Fibroblast of peridontal ligament (primary cell): ENCODE results near the gene ATP1B1.
A peak's percentile ranks its signal among the peaks of the same experiment; 100 is the strongest.
"Not testable (repeated sequence)": the region's sequence is repeated elsewhere in the genome, so short reads cannot be mapped to it uniquely, and the experiment has no call there.

Experiments
- DNase-seq: peaks from one replicate; pipeline ENCODE4 v3.0.0-alpha.2; 2010; ENCODE audit errors: extremely low read depth

Gene ATP1B1

DNA sequence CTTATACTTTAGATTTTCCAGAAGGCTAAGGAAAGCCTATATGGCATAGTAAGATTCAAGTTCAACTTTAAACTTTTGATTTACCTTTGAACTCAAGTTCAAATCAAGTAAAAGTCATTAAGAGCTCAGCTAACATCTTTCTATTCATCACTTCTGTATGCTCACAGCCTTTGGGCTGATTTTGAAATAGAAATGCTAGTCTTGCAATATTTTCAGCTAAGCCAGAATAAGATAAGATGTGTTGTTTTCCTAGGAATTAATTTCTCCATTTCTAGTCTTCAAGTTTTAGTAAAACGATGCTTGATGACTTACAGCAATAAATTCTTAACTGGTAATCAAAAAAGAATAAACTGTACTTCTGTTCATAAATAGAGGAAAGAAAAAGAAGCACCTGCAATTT, 35.6 kb downstream of the ATP1B1 start:
- DNase-seq = no peak

DNA sequence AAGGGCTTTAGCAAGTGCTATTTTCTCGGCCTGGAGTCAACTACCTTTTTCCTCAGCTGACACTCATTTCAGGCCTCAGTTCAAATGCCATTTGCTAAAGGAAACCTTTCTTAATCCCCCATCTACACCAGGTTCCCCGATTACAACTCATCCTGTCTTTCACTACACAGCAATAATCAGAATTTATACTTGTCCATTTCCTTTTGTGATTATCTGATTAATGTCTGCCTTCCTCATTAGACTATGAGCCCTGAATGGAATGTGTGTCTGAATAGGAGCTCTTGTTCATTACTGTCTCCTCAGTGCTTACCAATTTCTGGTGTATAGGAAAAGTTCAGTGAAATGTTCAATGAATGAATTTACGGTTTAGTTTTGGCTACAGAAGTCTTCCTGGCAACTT, 36.9 kb downstream of the ATP1B1 start:
- no peak for DNase-seq

DNA sequence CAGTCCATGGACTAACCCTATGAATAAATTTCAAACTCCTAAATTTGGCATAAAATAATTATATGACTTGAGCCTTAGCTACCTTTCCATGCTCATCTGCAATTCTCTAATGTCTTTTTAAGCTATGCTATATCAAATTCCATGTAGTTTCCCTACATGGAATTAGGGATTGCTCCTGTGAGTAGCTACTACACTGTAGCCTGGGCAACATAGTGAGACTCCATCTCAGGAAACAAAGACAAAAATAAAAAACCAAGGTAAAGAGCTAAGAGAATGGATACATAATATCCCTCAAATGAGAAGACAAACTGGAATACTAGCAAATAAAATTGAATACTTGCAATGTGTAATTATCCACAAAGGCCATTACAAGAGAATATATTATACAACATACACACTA, 37.5 kb downstream of the ATP1B1 start:
- DNase-seq = no peak

DNA sequence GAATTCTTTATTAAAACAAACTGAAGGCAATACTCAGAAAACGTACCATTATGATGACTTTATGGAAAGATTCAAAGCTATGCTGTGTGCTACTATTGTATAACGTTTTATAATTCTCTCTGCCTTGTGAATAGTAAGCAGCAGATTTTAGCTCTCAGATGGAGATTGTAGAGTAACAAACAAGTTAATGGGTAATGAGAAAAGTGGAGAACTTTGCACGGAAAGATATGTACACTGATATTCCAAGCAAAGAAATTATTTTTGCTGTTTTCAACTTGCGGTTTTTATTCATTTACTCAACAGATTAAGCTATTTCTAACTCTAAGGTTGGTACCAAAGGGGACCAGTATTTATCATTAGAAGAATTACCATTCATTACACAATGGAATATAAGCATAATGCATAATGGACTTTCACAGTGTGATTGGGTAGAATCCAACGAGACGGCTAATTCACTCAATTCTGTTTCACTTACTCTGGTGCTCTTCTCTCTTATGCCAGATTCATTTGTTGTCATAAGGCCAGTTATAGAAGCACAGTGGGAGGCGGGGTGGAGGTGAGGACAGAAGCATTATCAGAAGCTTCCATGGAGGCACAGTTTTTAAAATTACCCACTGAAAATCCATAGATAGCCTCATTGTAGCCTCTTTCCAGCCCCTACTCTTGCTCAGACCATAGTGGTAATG, 38.6 kb downstream of the ATP1B1 start:
- no peak for DNase-seq

DNA sequence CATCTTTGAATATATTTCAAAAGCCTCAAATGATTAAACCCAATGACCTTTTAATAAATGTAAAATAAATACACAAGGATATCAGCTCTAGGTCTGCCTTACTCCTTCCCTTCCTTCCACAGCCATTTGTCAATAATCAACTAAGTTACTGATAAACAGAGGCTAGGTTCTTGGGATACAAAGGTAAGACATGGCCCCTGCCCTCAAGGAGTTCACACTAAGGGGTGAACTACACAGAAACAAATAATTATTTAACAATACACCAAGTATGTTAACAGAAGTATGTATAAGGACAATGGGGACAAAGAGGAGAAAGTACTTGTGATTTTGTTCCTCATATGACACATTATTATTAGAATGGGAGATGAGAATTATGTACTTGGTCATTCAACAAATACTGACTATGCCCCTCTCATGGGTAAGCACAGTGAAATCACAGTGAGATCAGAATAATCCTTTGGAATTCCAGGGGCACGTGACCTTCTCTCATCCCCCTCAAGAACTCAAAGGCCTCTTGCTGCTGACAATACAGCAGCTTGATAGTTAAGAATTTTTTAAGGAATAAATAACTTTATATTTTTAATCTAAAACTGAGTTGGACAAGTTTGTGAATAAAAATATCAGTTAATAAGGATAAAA, 40.2 kb downstream of the ATP1B1 start:
- DNase-seq = no peak

DNA sequence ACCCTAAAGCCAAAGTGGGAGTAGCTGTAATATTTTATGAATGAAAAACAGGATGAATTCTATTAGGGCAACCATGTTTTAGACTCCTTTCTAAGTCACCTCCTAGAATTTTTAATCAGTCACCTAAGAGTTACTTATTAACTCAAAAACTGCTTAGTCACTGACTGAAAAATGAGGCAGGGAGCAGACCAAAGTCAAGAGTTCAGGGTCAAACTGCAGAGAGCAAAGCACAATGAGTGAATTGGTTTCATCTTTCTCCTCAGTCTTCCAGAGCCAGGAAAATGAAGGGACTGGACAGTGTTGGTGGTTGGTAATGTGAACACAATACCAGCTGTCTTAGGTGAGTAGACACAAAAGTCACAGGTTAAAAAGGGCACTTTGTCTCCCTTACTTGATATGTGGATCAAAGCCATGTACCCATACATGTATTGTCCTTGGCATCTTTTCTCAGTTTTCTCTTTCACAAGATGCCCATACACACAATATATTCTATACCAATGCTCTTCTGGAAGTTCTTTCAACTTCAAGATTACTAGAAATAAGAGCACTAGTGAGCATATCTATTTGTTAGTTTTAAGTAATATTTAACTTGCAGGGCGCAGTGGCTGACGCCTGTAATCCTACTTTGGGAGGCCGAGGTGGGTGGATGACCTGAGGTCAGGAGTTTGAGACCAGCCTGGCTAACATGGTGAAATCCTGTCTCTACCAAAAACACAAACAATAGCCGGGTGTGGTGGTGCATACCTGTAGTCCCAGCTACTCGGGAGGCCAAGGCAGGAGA, 42.2 kb downstream of the ATP1B1 start:
- DNase-seq = no peak

DNA sequence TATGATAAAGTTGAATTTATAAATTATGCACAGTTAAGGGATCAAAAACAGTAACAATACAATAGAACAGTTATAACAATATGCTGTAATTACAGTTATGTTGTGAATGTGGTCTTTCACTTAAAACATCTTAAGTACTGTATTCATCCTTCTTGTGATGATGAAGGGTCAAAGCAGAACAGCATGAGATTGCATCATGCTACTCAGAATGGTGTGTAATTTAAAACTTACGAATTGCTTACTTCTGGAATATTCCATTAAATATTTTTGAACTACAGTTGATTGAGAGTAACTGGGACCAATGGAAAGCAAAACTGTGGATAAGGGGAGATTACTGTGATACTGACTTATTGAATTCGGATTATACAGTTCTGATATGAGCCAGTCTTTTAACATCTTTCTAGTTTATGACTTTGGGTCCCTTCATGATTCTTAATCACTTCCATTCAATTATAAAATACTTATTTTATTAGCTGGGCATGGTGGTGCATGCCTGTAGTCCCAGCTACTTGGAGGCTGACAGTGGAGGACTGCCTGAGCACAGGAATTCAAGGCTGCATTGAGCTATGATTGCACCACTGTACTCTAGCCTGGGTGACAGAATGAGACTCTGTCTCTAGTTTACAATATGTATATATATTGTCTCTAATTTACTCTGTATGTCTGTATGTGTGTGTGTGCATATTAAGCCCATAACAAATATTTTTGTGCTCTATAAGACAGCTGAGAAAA, 43.2 kb downstream of the ATP1B1 start:
- peak; percentile 56 for DNase-seq

DNA sequence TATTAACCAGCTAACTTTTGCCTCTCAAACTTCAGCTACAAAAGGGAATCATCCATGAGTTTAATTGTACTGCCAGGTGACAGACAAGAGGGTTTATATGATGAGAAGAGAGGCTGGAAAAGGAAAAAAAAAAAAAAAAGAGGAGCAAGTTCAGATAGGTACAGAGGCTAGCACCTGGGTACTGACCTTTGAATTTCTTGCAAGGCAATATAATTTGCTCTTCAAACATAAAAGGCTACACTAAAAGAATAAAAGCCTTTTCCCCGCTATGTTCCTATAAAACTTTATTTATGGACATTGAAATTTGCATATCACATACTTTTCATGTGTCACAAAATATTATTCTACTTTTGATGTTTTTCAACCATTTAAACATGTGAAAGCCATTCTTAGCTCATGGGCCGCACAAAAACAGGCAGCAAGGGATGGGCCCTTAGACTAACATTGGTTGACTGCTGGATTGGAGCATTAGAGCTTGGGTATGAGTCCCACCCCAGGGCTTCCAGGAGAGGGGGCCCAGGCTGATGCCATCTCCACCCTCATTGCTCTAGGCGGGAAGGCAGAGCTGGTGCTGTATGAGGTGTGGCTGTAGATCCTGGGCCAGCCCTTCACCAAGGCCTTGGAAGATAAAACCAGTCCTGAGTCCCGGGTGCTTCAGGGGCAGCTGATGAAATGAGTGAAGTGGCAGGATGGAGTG, 44.3 kb downstream of the ATP1B1 start:
- no peak for DNase-seq

DNA sequence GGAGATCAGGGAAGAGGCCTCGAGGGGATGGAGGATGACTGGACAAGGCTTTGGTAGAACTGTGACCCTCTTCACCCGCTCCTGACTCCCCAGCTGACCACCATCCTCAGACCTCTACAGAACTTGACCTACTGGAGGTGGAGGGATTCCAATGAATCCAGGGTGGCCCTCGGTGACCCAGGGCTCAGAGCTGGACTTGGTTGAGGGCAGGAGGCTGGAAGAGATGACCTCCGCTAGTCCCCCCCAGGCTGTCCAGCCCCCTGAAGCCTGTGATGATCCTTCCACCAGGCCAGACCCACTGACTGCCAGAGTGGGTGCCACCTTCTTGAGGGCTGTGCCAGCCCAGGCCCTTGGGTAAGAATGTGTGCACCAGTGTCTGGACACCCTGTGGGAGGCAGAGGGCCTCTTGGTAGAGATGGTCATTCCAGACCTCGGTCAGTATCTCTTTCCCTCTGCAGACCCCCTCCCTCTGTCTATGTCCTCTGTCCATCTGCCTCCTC, 44.9 kb downstream of the ATP1B1 start:
- DNase-seq = no peak

DNA sequence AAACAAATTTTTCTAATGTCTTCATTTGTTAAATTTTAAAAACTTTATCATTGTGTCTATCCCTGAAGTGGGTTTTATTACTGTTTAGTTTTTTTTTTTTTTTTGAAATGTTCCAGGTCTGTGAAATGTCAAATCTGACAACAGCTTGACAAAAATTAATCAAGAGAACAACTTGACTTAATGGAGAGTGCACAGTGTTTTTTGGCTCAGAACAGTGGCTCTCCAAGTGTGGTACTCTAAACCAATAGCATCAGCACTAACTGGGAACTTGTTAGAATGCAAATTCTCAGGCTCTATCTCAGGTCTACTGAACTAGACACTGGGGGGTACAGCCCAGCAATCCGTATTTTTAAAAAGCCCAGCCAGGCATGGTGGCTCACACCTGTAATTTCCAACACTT, 49.2 kb downstream of the ATP1B1 start:
- DNase-seq = no peak

DNA sequence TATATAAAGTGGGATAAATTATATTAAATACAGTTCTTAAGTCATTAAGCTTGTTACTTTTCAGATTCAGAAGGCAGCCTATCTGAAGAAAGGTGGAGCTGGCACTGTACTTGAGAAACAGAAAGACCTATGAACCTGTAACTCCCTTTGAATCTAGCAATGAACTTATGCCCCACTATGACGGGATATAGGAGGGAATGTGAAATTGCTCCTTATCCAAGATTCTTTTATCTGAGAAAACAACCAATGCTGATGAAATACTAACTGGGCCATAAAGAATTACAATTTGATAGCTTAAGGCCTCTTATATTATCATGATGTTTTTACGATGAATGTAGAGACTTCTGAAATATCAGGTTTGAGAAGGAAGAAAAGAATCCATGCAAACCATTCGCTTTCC, 50.1 kb downstream of the ATP1B1 start:
- no peak for DNase-seq

DNA sequence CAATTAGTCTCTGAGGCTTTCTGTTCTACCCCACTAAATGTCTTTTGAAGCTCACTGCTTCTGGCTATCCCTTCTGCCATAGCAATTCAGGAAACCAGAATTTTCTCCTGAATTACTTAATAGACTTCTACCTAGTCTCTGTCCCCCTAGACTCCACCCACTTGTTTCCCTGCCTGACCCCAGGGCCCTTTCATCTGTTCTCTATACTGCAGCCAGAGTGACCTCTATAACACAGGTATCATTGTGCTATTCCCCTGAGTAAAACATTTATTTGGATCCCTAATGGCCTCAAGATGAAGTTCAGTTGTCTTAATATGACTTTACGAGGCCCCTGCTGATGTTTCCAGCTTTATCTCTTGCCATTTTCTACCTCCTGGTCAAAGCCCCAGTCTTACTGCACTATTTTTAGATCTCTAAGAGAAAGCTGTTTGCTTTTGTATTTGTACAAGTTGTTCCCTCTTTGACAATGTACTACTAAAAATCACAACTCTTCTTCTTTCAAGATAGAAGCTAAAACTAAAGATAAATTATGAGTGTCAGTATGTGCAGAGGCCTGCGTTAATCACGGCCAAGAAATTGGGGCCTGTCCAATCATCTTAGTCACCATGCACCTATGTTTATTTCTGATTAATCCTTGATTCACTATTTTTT, 54.5 kb downstream of the ATP1B1 start:
- DNase-seq = no peak

DNA sequence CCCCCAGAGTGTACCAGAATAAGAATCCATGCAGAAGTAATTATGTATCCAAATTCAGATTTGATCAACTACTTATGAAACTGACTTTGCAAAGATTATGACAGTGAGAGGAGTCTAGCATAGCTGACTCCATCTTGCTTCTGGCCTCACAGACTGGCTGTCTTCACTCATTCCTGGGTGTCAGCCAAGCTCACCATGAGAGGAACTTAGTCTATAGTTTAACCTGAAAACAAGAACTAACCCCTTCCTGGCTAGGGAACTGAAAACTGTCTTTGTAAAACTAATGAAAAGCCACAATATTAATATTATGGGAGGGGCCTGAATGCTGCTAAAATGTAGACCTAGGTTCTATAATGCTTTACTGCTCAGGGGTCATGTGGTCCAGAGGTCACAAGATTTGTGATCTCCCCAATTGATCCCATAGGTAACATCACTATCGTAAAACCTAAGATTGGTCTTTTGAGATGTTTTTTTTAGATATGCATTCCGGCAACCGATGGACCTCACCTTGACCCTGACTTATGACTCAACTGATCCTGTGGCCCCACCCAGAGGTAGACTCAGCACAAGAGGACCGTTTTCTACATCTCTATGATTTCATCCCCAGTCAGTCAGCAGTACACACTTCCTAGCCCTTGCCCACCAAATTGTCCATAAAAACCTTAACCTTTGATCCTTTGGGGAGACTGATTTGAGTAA, 55.2 kb downstream of the ATP1B1 start:
- DNase-seq = no peak

DNA sequence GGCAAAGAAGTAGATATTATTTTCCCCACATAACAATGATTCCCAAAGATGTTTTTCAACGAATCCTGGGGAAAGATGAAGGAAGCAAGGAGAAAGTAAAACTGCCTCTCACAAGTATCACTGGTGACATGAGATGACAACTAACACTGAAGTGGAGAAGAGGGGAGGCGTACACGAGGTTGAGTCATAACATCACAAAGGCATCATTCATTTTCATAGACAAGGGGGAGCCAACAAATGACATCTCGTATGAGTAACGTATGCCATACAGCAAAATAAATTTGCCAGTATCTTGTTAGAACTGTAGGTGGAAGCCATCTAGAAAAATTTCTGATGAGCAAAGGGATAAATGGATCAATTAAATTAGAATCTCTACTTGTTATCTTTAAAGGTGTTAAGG, 56.6 kb downstream of the ATP1B1 start:
- peak; percentile 10 for DNase-seq

DNA sequence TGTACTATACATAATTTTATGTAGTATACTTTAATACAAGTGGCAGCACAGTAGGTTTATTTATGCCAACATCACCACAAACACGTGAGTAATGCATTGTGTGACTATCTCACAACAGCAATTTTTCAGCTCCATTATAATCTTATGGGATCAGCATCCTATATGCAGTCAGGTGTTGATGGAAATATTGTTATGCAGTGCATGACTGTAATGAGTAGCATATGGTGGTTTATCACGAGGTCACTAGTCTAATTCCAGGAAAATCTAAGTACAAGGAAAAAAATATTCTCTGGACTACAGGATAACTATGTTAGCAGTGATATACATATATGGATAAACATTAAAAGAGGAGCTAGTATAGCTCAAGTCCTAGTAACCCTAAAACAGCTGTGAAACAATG, 69.0 kb downstream of the ATP1B1 start:
- no peak for DNase-seq

DNA sequence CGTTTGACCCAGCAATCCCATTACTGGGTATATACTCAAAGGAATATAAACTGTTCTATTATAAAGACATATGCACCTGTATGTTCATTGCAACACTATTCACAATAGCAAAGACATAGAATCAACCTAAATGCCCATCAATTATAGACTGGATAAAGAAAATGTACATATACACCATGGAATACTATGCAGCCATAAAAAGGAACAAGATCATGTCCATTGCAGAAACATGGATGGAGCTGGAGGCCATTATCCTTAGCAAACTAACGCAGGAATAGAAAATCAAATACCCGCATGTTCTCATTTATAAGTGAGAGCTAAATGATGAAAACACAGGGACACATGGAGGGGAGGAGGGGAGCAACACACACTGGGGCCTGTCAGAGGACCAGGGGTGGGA, 72.9 kb downstream of the ATP1B1 start:
- DNase-seq = not testable (repeated sequence)

DNA sequence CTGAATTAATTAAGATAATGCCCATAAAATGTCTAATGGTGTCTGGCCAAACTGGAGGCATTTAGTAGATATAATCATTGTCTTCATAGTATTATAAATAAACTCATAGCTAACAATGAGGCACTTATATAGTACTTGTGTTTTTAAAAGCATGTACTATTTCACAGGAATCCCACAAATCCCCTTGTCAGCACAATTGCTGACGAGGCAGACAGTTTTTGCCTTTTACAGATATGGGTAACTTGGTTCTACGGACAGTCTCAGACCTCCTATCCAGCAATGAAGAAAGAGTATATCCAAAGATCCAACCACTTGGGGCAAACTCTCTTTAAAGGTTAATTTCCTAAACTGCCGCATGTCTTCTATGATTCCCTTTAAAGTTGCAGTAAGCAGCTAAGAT, 73.7 kb downstream of the ATP1B1 start:
- no peak for DNase-seq
